ENCODE data around the gene SREBF2. TPM values are rescaled to one million over a fixed set of nuclear protein-coding genes. Genes with fewer than 3 reads are reported as not detected.

SREBF2 gene
- total RNA-seq, 1 donor from 2014 or later = 129 TPM

GRCh38 chr22:41856469-41856868 is 23.6 kb downstream of the SREBF2 start:
- DNase-seq (ENCODE audit: low spot score in 2 of 2, unreplicated experiment in 2 of 2) = no peak
- Mint-ChIP-seq H3K27ac (peak overlapping the region; percentile 66), H3K27me3 (ENCODE audit: low read depth) (no peaks in the 10 kb centered on the region), H3K4me3 (no peak overlapping the region), H3K4me1 (peaks cover 17% of the 10 kb centered on the region), H3K9me3 (no peaks in the 10 kb centered on the region), H3K36me3 (peaks cover 2% of the 10 kb centered on the region)
- TF ChIP-seq CTCF (IDR thresholded peaks at IDR 0.05; ENCODE audit: unreplicated experiment) = no peak

- H3K4me1 Mint-ChIP-seq = peaks cover 21% of the 10 kb centered on the region
- peak; percentile 38 for TF ChIP-seq CTCF (IDR thresholded peaks at IDR 0.05; ENCODE audit: unreplicated experiment)
- no peak for DNase-seq (ENCODE audit: low spot score in 2 of 2, unreplicated experiment in 2 of 2)
- H3K36me3 Mint-ChIP-seq = peaks cover 2% of the 10 kb centered on the region
- no peaks in the 10 kb centered on the region for H3K27me3 Mint-ChIP-seq (ENCODE audit: low read depth)
- H3K4me3 Mint-ChIP-seq = no peak overlapping the region
- peak overlapping the region; percentile 66 for H3K27ac Mint-ChIP-seq
- no peaks in the 10 kb centered on the region for H3K9me3 Mint-ChIP-seq
Observed at GRCh38 chr22:41857155-41857859, 24.4 kb downstream of the SREBF2 start.

- DNase-seq (ENCODE audit: low spot score in 2 of 2, unreplicated experiment in 2 of 2) = no peak
- Mint-ChIP-seq H3K36me3 (no peaks in the 10 kb centered on the region), H3K4me3 (no peak overlapping the region), H3K9me3 (no peaks in the 10 kb centered on the region), H3K4me1 (peaks cover 23% of the 10 kb centered on the region), H3K27ac (peak overlapping the region; percentile 60), H3K27me3 (ENCODE audit: low read depth) (no peaks in the 10 kb centered on the region)
- TF ChIP-seq CTCF (IDR thresholded peaks at IDR 0.05; ENCODE audit: unreplicated experiment) = no peak
Observed at GRCh38 chr22:41857860-41858199, 24.9 kb downstream of the SREBF2 start.

GRCh38 chr22:41862160-41862529 is 29.2 kb downstream of the SREBF2 start:
- Mint-ChIP-seq H3K27ac (peak overlapping the region; percentile 83), H3K27me3 (ENCODE audit: low read depth) (no peaks in the 10 kb centered on the region), H3K4me1 (peaks cover 18% of the 10 kb centered on the region), H3K36me3 (peaks cover 6% of the 10 kb centered on the region), H3K9me3 (no peaks in the 10 kb centered on the region), H3K4me3 (no peak overlapping the region)
- DNase-seq (ENCODE audit: low spot score in 2 of 2, unreplicated experiment in 2 of 2) = no peak
- TF ChIP-seq CTCF (IDR thresholded peaks at IDR 0.05; ENCODE audit: unreplicated experiment) = no peak

- H3K4me1 Mint-ChIP-seq = peaks cover 15% of the 10 kb centered on the region
- peaks cover 6% of the 10 kb centered on the region for H3K36me3 Mint-ChIP-seq
- DNase-seq (ENCODE audit: low spot score in 2 of 2, unreplicated experiment in 2 of 2) = no peak
- no peak for TF ChIP-seq CTCF (IDR thresholded peaks at IDR 0.05; ENCODE audit: unreplicated experiment)
- H3K9me3 Mint-ChIP-seq = no peaks in the 10 kb centered on the region
- H3K27me3 Mint-ChIP-seq (ENCODE audit: low read depth) = no peaks in the 10 kb centered on the region
- H3K27ac Mint-ChIP-seq = peak overlapping the region; percentile 83
- H3K4me3 Mint-ChIP-seq = no peak overlapping the region
Observed at GRCh38 chr22:41862530-41863266, 29.8 kb downstream of the SREBF2 start.
